Endothelial cell of umbilical vein (primary cell): ENCODE measurements around the gene PIM3. TPM values are rescaled to one million over a fixed set of nuclear protein-coding genes. Genes with fewer than 3 reads are reported as not detected.

Experiments
- BruUV-seq: library from RNA; stranded (reverse); fragments of 400-500 nt; replicated peaks from 2 replicates; lab custom pipeline; 2021; lab: Mats Ljungman, UMichigan
- CTCF ChIA-PET: fragments of 300-600, 350-600 bp; sonication (Branson Sonifier 250); formaldehyde crosslinking; loops from one replicate; lab custom pipeline; 2021; ENCODE audit warnings: antibody characterized with exemption, inconsistent platforms; lab: Charles Lee
- POLR2A ChIA-PET: fragments of 300-600, 350-600 bp; sonication (Branson Sonifier 250); formaldehyde crosslinking; loops from one replicate; lab custom pipeline; 2021; ENCODE audit warnings: antibody characterized with exemption, inconsistent platforms; lab: Charles Lee
- DNase-seq: peaks from one replicate; pipeline ENCODE4 v3.0.0-alpha.2; 2011; ENCODE audit warnings: low read depth, low spot score
- FAIRE-seq: peaks from 2 replicates; lab custom pipeline; 2011; peaks lifted over from hg19 to GRCh38; lab: Jason Lieb, UNC
- H2AFZ ChIP-seq: 2 replicates; pipeline ENCODE4 v1.6.0; 2012; ENCODE audit warnings: low read depth, low read length, control low read depth, inconsistent platforms
- H3K27ac ChIP-seq: 2 replicates; pipeline ENCODE4 v1.5.1; 2011; ENCODE audit warnings: low read depth, mild to moderate bottlenecking, control low read depth, low read length, moderate library complexity; ENCODE audit not compliant: insufficient read depth
- H3K27me3 ChIP-seq, 2 experiments: 2 replicates each; pipeline versions ENCODE4 v1.6.0 to v1.6.1; 2011; ENCODE audit warnings: low read length in 2 of 2, mixed read lengths in 1 of 2; ENCODE audit not compliant: control insufficient read depth in 2 of 2, insufficient read depth in 2 of 2
- H3K36me3 ChIP-seq, 2 experiments: 2 replicates in 1 of 2; 3 replicates in 1 of 2; pipeline ENCODE4 v1.5.1; 2011; ENCODE audit warnings: low read length in 2 of 2, mild to moderate bottlenecking in 1 of 2, moderate library complexity in 1 of 2; ENCODE audit not compliant: control insufficient read depth in 2 of 2, insufficient read depth in 2 of 2; ENCODE audit errors: extremely low read depth in 1 of 2
- H3K4me1 ChIP-seq: 3 replicates; pipeline ENCODE4 v1.5.1; 2011; ENCODE audit warnings: mild to moderate bottlenecking, low read length; ENCODE audit not compliant: control insufficient read depth, insufficient read depth; ENCODE audit errors: extremely low read depth
- H3K4me2 ChIP-seq: 2 replicates; pipeline ENCODE4 v1.6.1; 2011; ENCODE audit warnings: low read length, control low read depth, mixed read lengths; ENCODE audit not compliant: insufficient read depth
- H3K4me3 ChIP-seq, 3 experiments: fragments of 200-600 bp in 1 of 3; sonication (generic), shearing (Covaris generic) in 1 of 3; replicated peaks in 1 of 3; 2 replicates each; pipeline ENCODE4 v1.5.1; 2011 to 2016; ENCODE audit warnings: control low read depth in 3 of 3, low read length in 3 of 3, mild to moderate bottlenecking in 2 of 3, inconsistent platforms in 1 of 3, low read depth in 1 of 3, moderate library complexity in 1 of 3; ENCODE audit not compliant: insufficient read depth in 1 of 3
- H3K79me2 ChIP-seq: 2 replicates; pipeline ENCODE4 v1.6.0; 2012; ENCODE audit warnings: low read length, inconsistent platforms; ENCODE audit not compliant: control insufficient read depth, insufficient read depth
- H3K9ac ChIP-seq: replicated peaks from 2 replicates; pipeline ENCODE3; 2011; ENCODE audit warnings: low read length, control low read depth; ENCODE audit not compliant: insufficient read depth; ENCODE audit errors: extremely low read depth
- H3K9me1 ChIP-seq: replicated peaks from 3 replicates; pipeline ENCODE4 v1.6.0; 2011; ENCODE audit warnings: mild to moderate bottlenecking, low read length; ENCODE audit not compliant: control insufficient read depth, insufficient read depth; ENCODE audit errors: extremely low read depth
- H3K9me3 ChIP-seq: replicated peaks from 2 replicates; pipeline ENCODE4 v1.5.1; 2012; ENCODE audit warnings: low read length, inconsistent platforms; ENCODE audit not compliant: control insufficient read depth, insufficient read depth
- H4K20me1 ChIP-seq: replicated peaks from 2 replicates; pipeline ENCODE3; 2011; ENCODE audit warnings: mild to moderate bottlenecking, low read length; ENCODE audit not compliant: control insufficient read depth, insufficient read depth; ENCODE audit errors: extremely low read depth
- EZH2 ChIP-seq: IDR thresholded peaks from 2 replicates; pipeline ENCODE4 v1.6.1; 2012; ENCODE audit warnings: borderline replicate concordance, low read depth, mild to moderate bottlenecking, moderate library complexity, low read length, inconsistent platforms; ENCODE audit not compliant: severe bottlenecking
- FOS ChIP-seq: IDR thresholded peaks from 2 replicates; pipeline ENCODE4 v1.6.1; 2011; ENCODE audit warnings: mild to moderate bottlenecking, low read length, moderate library complexity, borderline replicate concordance; ENCODE audit not compliant: insufficient read depth
- GATA2 ChIP-seq: IDR thresholded peaks from 2 replicates; pipeline ENCODE4 v1.7.0; 2011; ENCODE audit warnings: low read depth, mild to moderate bottlenecking, moderate library complexity, mixed read lengths, low read length; ENCODE audit not compliant: insufficient read length, insufficient read depth
- JUN ChIP-seq: IDR thresholded peaks from 2 replicates; pipeline ENCODE4 v1.6.1; 2011; ENCODE audit warnings: borderline replicate concordance, low read depth; ENCODE audit not compliant: insufficient read length, insufficient read depth
- MAX ChIP-seq: IDR thresholded peaks from 2 replicates; pipeline ENCODE4 v1.6.1; 2011; ENCODE audit not compliant: insufficient read depth, insufficient read length
- MYC ChIP-seq: IDR thresholded peaks from one replicate; pipeline ENCODE4 v1.6.1; 2011; ENCODE audit warnings: mild to moderate bottlenecking, low read depth, low read length
- POLR2A ChIP-seq: IDR thresholded peaks from 2 replicates; pipeline ENCODE4 v1.6.1; 2012; ENCODE audit warnings: low read depth, mild to moderate bottlenecking, control low read depth, low read length
- POLR2AphosphoS5 ChIP-seq: IDR thresholded peaks from 2 replicates; pipeline ENCODE4 v1.6.1; 2012; ENCODE audit warnings: low read depth, mild to moderate bottlenecking, control low read depth, low read length, moderate library complexity; ENCODE audit not compliant: insufficient read depth
- dilution Hi-C: fragments of 300-500 bp; cut with MboI; formaldehyde crosslinking; loops from one replicate; pipeline ENCODE4 v1.15.0; 2019; ENCODE audit warnings: low sequenced_read_pairs; ENCODE audit not compliant: extremely low pct_ligation_motif_present
- intact Hi-C: fragments of 100-400 bp; cut with micrococcal nuclease; formaldehyde crosslinking; loops from one replicate; pipeline ENCODE4 v1.10.0; 2022
- polyA plus RNA-seq, 4 experiments: library from polyadenylated mRNA; depleted of rRNA in 3 of 4; stranded (reverse) in 3 of 4; unstranded in 1 of 4; fragments of >200 nt; gene quantifications; 2 replicates each; pipeline versions ENCODE4 v1.2.1 to v1.2.3, GENCODE V29; 2011 to 2012; ENCODE audit warnings: missing spikeins in 1 of 4
- total RNA-seq: library from RNA; stranded (reverse); gene quantifications from 2 replicates; pipeline ENCODE4 v1.2.3, GENCODE V29; 2021
- TF ChIP-seq, protein P1 (sequence below), 2 donors: IDR thresholded peaks; 1 replicate in 1 of 2; 2 replicates in 1 of 2; pipeline ENCODE4 v1.5.1; 2011; ENCODE audit warnings: low read length in 2 of 2, mild to moderate bottlenecking in 2 of 2, moderate library complexity in 2 of 2, control low read depth in 1 of 2, inconsistent platforms in 1 of 2, low read depth in 1 of 2; ENCODE audit not compliant: insufficient read depth in 1 of 2; ENCODE audit errors: extremely low read depth in 1 of 2

PIM3 gene
- total and polyA plus RNA-seq, 2 donors (not counting 3 experiments of a cell fraction or from before 2014, with no cell fraction given): 131 to 185 TPM

DNA sequence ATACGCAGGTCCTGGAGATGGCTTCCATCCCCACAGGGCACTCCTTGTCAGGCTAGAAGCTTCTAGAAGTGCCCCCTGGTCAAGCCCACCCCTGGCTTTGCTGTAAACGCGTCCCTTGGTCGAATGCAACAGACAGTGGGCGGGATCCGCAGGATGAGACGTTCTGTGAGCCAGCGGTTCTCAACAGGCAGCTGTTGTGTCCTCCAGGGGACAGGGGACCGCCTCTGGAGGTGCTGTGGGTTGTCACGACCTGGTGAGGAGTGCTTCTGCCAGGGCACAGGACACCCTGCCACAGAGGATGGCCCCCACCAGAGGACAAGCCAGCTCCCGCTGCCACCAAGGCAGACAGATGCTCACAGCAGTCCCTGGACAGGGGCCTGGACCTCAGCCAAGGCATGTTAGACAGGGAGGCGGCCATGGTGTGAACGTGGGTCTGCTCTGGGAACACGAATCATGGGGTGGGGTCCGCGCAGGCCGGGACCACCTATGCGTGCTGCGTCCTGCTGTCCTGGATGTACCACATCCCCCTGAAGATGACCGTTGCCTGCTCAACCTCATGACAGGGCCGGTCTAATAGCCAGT, 30.5 kb upstream of the PIM3 start:
- no peak for DNase-seq
- FAIRE-seq: no peak
- POLR2A ChIA-PET: interaction anchor here (1.4 to 1.5 kb wide), 2 partner anchors 33 to 100 kb away, joined by 6 to 10 read pairs; no protein-coding TSS in a partner anchor

More for the DNA sequence above, 30.5 kb upstream of the PIM3 start:
- H3K27me3 ChIP-seq: no peaks in the 10 kb centered on the region
- intact Hi-C loops (no loop called here), dilution Hi-C loops (no loop called here)
- no peaks in the 10 kb centered on the region for H3K9me1 ChIP-seq
- no peak overlapping the region for H3K4me3 ChIP-seq
- H3K9me3 ChIP-seq: no peaks in the 10 kb centered on the region
- H4K20me1 ChIP-seq: no peaks in the 10 kb centered on the region
- H3K9ac ChIP-seq: no peak overlapping the region
- no TSS peak for BruUV-seq
- TF ChIP-seq GATA2: no peak
- TF ChIP-seq MAX: no peak
- no peak for TF ChIP-seq EZH2
- TF ChIP-seq JUN: no peak
- TF ChIP-seq MYC: no peak
- TF ChIP-seq, protein P1, sequence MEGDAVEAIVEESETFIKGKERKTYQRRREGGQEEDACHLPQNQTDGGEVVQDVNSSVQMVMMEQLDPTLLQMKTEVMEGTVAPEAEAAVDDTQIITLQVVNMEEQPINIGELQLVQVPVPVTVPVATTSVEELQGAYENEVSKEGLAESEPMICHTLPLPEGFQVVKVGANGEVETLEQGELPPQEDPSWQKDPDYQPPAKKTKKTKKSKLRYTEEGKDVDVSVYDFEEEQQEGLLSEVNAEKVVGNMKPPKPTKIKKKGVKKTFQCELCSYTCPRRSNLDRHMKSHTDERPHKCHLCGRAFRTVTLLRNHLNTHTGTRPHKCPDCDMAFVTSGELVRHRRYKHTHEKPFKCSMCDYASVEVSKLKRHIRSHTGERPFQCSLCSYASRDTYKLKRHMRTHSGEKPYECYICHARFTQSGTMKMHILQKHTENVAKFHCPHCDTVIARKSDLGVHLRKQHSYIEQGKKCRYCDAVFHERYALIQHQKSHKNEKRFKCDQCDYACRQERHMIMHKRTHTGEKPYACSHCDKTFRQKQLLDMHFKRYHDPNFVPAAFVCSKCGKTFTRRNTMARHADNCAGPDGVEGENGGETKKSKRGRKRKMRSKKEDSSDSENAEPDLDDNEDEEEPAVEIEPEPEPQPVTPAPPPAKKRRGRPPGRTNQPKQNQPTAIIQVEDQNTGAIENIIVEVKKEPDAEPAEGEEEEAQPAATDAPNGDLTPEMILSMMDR (IDR thresholded peaks at IDR 0.05; ENCODE audit: extremely low read depth in 1 of 2, insufficient read depth in 1 of 2, low read depth in 1 of 2, low read length in 2 of 2): no peak
- no peak for TF ChIP-seq POLR2AphosphoS5
- no peak for TF ChIP-seq POLR2A
- no peak for TF ChIP-seq FOS
- CTCF ChIA-PET: interaction anchor here (0.6 to 2.7 kb wide), 20 partner anchors 10 to 292 kb away, joined by 3 to 174 read pairs (median 6); partner anchors contain the start of genes ALG12, CRELD2, IL17REL and PANX2
- H2AFZ ChIP-seq: no peak overlapping the region
- H3K4me2 ChIP-seq: no peak overlapping the region
- H3K36me3 ChIP-seq: no peaks in the 10 kb centered on the region
- H3K27ac ChIP-seq: no peak overlapping the region
- peaks cover 39% of the 10 kb centered on the region for H3K4me1 ChIP-seq
- H3K79me2 ChIP-seq: no peaks in the 10 kb centered on the region
